Neural progenitor cell (in vitro differentiated cells): Measurements from ENCODE around the gene LIMD2.

Experiments used
- CTCF ChIP-seq: fragments of 200-600 bp; sonication (generic); IDR thresholded peaks from 2 replicates; pipeline ENCODE4 v1.5.1; 2017; ENCODE audit warnings: antibody characterized with exemption, mild to moderate bottlenecking
- EZH2phosphoT487 ChIP-seq: fragments of 200-600 bp; sonication (generic); IDR thresholded peaks from 2 replicates; pipeline ENCODE4 v1.6.1; 2017; ENCODE audit warnings: antibody characterized with exemption

- TF ChIP-seq CTCF (no peak), EZH2phosphoT487 (no peak)
These were observed 24.0 kb downstream of the LIMD2 start for GRCh38 chr17:63675607-63676546.
